ENCODE data around the gene TRPV3.

Gene TRPV3

DNA sequence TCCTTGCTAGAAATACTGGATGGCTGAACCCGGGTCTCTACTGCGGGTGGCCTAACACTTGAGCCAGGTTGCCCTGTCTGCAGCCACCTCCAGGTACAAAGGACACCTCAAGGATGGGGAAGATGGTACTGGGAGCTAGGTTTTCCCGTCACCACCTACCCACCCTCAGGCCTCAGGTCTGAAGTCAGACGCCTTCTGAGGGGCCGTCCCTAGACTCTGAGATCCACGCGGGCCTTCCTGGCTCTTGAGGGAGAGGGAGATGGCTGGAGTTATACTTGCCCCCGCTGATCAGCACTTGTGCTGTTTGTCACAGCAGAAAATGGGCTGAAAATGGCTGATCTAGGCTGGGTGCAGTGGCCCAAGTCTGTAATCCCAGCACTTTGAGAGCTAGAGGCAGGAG, 10.6 kb downstream of the TRPV3 start:
- no peak for DNase-seq (ENCODE audit: low read depth)
- TF ChIP-seq, protein P1, sequence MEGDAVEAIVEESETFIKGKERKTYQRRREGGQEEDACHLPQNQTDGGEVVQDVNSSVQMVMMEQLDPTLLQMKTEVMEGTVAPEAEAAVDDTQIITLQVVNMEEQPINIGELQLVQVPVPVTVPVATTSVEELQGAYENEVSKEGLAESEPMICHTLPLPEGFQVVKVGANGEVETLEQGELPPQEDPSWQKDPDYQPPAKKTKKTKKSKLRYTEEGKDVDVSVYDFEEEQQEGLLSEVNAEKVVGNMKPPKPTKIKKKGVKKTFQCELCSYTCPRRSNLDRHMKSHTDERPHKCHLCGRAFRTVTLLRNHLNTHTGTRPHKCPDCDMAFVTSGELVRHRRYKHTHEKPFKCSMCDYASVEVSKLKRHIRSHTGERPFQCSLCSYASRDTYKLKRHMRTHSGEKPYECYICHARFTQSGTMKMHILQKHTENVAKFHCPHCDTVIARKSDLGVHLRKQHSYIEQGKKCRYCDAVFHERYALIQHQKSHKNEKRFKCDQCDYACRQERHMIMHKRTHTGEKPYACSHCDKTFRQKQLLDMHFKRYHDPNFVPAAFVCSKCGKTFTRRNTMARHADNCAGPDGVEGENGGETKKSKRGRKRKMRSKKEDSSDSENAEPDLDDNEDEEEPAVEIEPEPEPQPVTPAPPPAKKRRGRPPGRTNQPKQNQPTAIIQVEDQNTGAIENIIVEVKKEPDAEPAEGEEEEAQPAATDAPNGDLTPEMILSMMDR (IDR thresholded peaks at IDR 0.05; ENCODE audit: insufficient read depth, low read depth, low read length, missing control alignments): no peak
- H3K4me3 ChIP-seq (ENCODE audit: low read length): no peak overlapping the region

DNA sequence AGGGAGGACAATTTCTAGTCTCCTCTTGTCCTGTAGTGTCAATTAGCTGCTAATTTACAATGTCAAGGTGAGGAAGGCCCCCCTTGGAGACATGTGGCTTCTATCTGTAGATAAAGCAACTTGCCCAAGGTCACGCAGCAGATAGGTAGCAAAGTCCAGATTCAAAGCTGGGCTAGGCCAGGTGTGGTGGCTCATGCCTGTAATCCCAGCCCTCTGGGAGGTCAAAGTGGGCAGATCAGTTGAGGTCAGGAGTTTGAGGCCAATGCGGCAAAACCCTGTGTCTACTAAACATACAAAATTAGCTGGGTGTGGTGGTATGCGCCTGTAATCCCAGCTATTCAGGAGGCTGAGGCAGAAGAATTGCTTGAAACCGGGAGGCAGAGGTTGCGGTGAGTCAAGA, 11.1 kb downstream of the TRPV3 start:
- H3K4me3 ChIP-seq (ENCODE audit: low read length): no peak overlapping the region
- no peak for DNase-seq (ENCODE audit: low read depth)
- TF ChIP-seq, protein P1 (IDR thresholded peaks at IDR 0.05; ENCODE audit: insufficient read depth, low read depth, low read length, missing control alignments): no peak

DNA sequence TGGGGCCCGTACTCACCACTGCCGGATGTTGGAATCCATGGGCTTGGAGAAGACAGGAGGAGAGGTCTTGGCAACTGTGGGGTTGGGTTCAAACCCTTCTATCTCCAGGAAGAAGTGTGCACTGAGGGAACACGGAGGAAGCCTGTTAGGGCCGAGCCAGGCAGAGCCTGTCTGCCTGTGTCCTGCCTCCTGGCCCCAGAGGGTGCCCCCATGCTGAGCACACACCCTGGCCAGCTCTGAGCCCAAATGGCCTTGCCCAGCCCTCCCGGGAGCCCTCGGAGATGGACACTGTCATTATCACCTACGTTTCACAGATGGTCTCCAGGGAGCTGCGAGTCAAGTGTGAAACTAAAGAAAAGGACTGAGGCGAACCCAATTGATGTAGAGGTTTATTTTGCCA, 12.5 kb downstream of the TRPV3 start:
- DNase-seq (ENCODE audit: low read depth): no peak
- no peak overlapping the region for H3K4me3 ChIP-seq (ENCODE audit: low read length)
- TF ChIP-seq, protein P1 (IDR thresholded peaks at IDR 0.05; ENCODE audit: insufficient read depth, low read depth, low read length, missing control alignments): no peak

DNA sequence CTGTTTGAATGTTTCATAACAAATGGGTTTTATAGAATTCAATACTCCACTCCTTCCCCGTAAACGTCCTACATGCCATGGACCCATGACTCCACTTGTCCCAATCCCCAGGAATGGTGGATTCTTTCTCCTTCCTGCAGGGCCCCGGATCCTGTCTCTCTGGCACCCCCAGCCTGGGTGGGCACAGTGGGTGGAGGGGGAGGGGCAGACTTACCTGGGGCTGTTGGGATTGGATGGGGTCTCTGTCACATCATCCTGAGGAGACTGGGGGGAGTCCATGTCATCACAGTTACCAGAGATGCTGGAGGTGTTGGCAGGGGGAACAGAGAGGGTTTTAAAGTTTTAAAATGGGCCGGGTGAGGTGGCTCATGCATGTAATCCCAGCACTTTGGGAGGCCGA, 13.2 kb downstream of the TRPV3 start:
- no peak for DNase-seq (ENCODE audit: low read depth)
- no peak overlapping the region for H3K4me3 ChIP-seq (ENCODE audit: low read length)
- TF ChIP-seq, protein P1 (IDR thresholded peaks at IDR 0.05; ENCODE audit: insufficient read depth, low read depth, low read length, missing control alignments): no peak

DNA sequence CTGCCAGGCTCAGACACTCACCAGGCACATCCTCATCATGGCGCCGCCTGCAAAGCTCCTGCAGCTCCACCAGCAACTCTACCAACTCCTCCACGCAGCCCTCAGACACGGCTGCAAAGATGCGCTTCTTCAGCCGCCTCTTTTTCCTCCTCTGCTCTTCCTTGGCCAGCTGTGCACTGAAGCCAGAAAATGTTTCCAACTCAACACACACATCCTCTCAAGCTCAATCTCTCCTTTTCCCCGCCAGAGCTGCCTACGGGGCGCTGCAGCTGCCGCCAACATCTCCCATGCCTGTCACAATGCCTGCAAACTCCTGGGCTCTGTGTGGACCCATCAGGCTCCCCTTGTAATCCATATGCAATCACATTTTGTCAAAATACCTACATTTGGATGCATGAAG, 14.2 kb downstream of the TRPV3 start:
- no peak for DNase-seq (ENCODE audit: low read depth)
- no peak overlapping the region for H3K4me3 ChIP-seq (ENCODE audit: low read length)
- TF ChIP-seq, protein P1 (IDR thresholded peaks at IDR 0.05; ENCODE audit: insufficient read depth, low read depth, low read length, missing control alignments): no peak

DNA sequence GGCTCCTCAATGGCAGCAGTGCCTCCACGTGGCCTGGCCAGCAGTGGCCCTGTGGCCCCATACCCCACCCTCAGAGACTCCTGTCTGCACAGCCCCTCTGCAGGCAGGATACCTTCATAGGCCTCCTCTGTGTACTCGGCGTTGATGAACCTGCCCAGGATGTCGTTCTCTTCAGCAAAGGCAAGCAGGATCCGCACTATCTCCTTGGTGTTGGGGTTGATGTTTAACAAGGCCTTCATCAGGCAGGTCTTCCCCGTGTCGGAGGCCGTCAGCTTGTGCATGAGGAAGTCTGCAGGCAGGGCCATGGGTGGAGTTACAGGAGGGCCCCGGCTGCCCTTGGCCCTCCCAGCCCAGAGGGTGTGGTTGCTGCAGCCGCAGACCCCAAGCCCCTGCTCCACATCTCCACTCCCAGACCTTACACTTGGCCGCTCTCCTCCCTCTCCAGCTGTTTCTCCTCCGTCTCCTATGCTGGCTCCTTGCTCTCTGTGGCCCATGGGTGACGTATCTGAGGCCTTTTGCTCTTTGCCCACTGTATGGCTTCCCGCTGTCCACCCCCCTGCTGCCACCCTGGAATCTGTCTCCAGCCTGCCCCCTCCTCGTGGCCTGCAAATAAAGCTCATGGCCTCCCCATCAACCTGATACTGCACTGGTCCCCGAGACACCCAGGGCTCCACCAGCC, 15.1 kb downstream of the TRPV3 start:
- TF ChIP-seq, protein P1 (IDR thresholded peaks at IDR 0.05; ENCODE audit: insufficient read depth, low read depth, low read length, missing control alignments): no peak

DNA sequence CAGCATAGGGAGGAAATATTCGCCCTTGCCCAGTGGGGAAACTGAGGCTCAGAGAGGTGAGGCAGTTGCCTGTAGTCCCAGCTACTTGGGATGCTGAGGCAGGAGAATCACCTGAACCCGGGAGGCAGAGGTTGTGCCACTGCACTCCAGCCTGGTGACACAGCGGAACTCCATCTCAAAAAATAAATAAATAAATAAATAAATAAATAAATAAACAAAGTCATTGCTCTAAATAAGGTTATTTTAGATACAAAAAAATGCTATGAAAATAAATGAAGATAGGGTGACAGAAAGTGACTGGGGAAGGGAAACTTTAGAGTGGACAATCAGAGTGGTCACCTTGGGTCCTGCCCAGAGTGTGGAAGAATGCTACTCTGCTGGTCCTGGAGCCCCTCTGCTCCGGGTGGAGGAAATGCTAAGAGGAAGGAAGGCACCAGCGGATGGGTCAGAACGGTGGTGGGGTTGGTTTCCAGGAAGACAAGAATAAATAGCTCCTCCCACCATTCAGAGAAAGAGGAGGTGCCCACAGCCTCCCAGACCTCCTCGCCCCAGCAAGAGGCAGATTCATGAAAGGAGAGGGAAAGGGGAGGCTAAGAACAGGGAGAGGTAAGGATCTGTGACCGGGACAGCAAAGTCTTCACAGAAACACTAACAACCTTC, 17.6 kb downstream of the TRPV3 start:
- H3K4me3 ChIP-seq (ENCODE audit: low read length): no peak overlapping the region
- DNase-seq (ENCODE audit: low read depth): no peak
- TF ChIP-seq, protein P1 (IDR thresholded peaks at IDR 0.05; ENCODE audit: insufficient read depth, low read depth, low read length, missing control alignments): no peak

More for the DNA sequence above, 15.1 kb downstream of the TRPV3 start:
- DNase-seq (ENCODE audit: low read depth): no peak
- no peak overlapping the region for H3K4me3 ChIP-seq (ENCODE audit: low read length)

Data from epithelial cell of esophagus (primary cell).